GM18870 (cell line): ENCODE measurements around the gene PDE2A.

Experiments used
- ATAC-seq: cut with Tn5 transposase; IDR thresholded peaks from one replicate; pipeline ENCODE4 v1.9.1; 2021; ENCODE audit warnings: moderate library complexity; ENCODE audit not compliant: unreplicated experiment

The PDE2A gene

GRCh38 chr11:72665911-72666472 lies 8.2 kb downstream of the PDE2A start:
- no peak for ATAC-seq

GRCh38 chr11:72662036-72662435 lies 12.2 kb downstream of the PDE2A start:
- no peak for ATAC-seq

- ATAC-seq, result no peak
These were observed 12.7 kb downstream of the PDE2A start for GRCh38 chr11:72661486-72661885.

GRCh38 chr11:72658989-72659640 lies 15.1 kb downstream of the PDE2A start:
- no peak for ATAC-seq

- ATAC-seq, result no peak
These were observed 16.7 kb downstream of the PDE2A start for GRCh38 chr11:72657411-72658100.

- ATAC-seq, result no peak
These were observed 18.2 kb downstream of the PDE2A start for GRCh38 chr11:72655896-72656464.

- no peak for ATAC-seq
These were observed 19.2 kb downstream of the PDE2A start for GRCh38 chr11:72655014-72655413.

- no peak for ATAC-seq
These were observed 20.6 kb downstream of the PDE2A start for GRCh38 chr11:72653649-72654048.

- no peak for ATAC-seq
These were observed 21.2 kb downstream of the PDE2A start for GRCh38 chr11:72652873-72653630.

GRCh38 chr11:72652133-72652532 lies 22.1 kb downstream of the PDE2A start:
- ATAC-seq, result no peak

- ATAC-seq, result no peak
These were observed 24.8 kb downstream of the PDE2A start for GRCh38 chr11:72649215-72649976.

GRCh38 chr11:72648384-72649136 lies 25.7 kb downstream of the PDE2A start:
- no peak for ATAC-seq

GRCh38 chr11:72647882-72648281 lies 26.3 kb downstream of the PDE2A start:
- ATAC-seq, result no peak

GRCh38 chr11:72646472-72646871 lies 27.8 kb downstream of the PDE2A start:
- ATAC-seq, result no peak

GRCh38 chr11:72646024-72646423 lies 28.2 kb downstream of the PDE2A start:
- no peak for ATAC-seq

GRCh38 chr11:72643547-72643946 lies 30.7 kb downstream of the PDE2A start:
- ATAC-seq, result no peak

- no peak for ATAC-seq
These were observed 31.2 kb downstream of the PDE2A start for GRCh38 chr11:72642884-72643522.

- ATAC-seq, result no peak
These were observed 32.0 kb downstream of the PDE2A start for GRCh38 chr11:72642043-72642883.
